Islet precursor cell (in vitro differentiated cells): ENCODE measurements around the gene NUTM1.
"Not testable (repeated sequence)": the region's sequence is repeated elsewhere in the genome, so short reads cannot be mapped to it uniquely, and the experiment has no call there.

Experiments used
- DNase-seq: peaks from one replicate; pipeline ENCODE4 v3.0.0-alpha.2; 2018

NUTM1 gene

DNA sequence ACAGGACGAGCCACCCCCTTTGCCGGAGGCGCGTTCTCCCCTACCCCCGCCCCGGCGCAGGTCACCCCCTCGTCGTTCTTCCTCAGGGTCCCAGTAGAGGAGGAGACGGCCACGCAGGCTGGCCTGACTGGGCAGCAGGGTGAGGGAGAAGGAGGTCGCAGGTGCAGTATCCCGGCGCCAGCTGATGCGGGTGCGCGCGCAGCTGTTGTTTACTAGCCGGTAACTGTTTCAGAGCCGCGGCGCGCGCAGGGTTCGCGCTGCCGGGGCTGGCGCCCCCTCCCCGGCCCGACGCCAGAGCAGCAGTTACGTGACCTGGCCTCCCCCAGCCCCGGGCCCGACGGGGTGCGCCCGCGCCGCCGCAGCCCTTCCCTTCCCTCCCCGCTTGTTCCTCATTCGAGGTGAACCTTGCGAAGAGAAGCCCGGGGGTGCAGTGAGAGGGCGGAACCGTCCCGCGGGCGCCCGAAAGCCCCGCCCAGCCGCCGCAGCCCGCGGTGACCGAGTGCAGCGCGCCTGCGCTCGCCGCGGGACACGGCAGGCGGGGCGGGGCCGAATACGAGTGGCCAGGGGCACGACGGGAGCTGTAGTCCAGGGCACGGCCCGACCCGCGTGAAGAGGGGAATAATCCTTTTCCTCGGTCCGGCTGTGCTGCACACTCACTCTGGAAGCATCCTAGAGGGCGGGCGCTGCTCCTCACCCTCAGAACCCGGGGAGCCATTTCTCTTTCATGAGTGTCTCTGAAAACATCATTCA is 5.4 kb upstream of the NUTM1 start, which contains the start of gene SLC12A6:
Gene SLC12A6, minus strand, starts transcription at position 225 of the 750 bp plus-strand sequence. CDS start 1,101 bp downstream, outside the sequence.
- DNase-seq: peak; percentile 97

DNA sequence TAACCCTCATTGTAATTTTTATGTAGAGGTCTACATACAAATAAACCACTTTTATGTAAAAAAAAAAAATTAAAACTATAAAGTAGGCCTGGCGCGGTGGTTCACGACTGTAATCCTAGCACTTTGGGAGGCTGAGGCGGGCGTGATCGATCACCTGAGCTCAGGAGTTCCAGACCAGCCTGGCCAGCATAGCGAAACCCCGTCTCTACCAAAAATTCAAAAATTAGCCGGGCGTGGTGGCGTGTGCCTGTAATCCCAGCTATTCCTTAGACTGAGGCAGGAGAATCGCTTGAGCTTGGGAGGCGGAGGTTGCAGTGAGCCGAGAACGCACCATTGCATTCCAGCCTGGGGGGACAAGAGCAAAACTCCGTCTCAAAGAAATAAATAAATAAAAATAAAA is 4.8 kb upstream of the NUTM1 start:
- DNase-seq: no peak

DNA sequence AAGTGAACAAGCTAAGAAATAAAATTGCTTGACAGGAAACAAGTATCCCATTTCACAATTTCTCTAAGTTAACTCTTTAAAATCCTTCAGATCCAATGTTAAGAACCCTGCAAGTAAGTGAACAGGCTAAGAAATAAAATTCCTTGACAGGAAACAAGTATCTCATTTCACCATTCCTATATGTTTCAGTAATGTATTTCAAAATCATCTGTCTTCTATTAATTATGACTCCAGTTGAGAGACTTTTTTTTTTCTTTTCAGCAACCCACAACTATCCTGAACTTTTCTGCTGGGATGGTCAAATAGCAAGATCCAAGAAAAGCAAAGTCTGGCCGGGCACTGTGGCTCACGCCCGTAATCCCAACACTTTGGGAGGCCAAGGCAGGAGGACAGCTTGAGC is 3.2 kb upstream of the NUTM1 start:
- no peak for DNase-seq

DNA sequence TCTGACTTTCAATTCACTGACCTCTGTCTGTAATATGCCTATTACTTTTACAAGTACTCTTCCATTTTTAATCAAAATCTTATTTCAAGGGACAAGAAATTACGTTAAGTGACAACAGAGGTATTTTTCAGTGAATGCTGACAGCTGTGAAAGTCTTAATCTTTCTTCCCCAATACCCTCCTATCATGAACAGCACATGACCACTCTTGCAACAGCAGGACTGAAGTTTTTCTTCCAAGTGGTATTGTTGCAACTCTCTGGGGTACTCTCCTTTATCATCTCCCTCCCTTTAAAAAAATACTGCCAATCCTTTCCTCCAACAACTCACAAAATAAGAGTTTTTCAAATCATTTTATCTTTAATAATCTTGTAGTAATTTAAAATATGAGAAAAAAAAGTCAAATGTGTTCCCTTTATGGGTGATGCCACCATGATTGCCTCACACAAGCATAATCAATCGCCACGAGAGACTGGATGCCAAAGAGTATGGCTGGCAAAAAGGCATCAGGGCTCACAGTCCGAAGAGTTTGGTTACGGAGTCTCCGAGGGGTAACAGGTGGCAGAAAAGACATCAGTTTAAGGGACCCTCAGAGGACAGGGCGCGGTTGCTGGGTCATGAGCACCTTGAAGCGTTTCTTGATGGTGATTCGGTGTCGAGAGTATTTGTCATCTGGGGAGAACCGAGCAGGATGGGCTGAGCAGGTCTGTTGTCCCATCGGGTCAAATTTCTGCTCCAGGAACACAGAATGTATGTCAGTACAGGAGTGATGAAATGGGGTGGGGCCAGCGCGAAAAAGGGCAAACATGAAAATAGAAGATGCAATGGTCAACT is 1.5 kb upstream of the NUTM1 start:
- DNase-seq: no peak

DNA sequence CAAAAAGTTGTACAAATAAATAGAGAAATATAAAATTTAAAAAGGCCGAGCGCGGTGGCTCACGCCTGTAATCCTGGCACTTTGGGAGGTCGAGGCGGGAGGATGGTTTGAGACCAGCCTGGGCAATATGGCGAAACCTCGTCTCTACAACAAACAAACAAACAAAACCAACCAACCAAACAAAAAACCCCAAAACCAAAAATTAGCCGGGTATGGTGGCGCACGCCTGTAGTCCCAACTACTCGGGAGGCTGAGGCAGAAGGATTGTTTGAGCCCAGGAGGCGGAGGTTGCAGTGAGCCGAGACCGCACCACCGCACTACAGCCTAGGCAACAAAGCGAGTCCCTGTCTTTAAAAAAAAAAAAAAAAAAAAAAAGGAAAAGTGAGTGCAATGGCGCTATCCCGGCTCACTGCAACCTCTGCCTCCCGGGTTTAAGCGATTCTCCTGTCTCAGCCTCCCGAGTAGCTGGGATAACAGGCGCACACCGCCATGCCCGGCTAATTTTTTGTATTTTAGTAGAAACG is 840 bp upstream of the NUTM1 start:
- not testable (repeated sequence) for DNase-seq

DNA sequence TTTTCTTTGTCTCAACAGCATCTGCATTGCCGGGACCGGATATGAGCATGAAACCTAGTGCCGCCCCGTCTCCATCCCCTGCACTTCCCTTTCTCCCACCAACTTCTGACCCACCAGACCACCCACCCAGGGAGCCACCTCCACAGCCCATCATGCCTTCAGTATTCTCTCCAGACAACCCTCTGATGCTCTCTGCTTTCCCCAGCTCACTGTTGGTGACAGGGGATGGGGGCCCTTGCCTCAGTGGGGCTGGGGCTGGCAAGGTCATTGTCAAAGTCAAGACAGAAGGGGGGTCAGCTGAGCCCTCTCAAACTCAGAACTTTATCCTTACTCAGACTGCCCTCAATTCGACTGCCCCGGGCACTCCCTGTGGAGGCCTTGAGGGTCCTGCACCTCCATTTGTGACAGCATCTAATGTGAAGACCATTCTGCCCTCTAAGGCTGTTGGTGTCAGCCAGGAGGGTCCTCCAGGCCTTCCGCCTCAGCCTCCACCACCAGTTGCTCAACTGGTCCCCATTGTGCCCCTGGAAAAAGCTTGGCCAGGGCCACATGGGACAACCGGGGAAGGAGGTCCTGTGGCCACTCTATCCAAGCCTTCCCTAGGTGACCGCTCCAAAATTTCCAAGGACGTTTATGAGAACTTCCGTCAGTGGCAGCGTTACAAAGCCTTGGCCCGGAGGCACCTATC is 5.0 kb downstream of the NUTM1 start:
- no peak for DNase-seq

DNA sequence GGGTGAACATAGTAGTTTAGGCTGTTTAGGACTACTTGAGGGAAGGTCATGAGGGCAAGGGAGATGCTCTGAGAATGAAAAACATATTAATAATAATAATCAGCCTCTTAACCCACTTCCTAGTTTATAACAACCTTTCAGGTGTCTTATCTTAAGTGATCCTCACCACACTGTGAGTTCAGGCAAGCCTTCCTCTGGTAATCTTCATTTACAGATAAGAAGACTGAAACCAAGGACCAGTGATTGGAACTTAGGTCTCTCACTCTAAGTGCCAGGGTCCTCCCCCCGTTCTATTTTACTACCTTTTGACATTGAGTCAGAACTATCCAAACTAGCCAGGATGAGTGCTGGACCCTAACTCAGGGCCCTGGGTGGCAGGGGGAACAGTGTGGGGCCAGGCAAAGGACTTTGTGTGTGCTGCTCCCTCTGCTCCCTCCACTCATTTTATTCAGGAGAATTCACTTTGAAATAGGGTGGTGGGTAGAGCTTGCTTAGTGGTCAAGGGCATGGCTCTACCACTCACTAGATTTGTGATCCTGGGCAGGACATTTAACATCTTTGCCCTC is 5.7 kb downstream of the NUTM1 start:
- DNase-seq: no peak

DNA sequence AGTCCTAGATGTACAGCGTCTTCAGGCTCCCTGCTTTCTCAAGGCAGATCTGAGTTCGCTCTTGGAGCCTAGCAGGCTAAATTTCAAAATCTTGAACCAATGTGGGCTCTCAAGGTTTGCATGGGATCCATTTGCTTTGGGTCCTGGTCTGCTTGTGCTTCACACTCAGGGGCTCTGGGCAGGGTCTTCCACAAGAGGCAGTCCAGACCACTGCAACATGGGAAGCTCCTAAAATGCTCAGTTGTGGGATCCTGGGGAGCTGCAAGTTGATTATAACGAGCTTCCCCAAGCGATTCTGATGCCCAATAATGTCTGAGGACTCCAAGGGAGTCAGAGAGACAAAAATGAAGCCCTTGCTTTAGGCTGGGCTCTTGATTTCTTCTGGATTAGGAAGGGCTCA is 6.7 kb downstream of the NUTM1 start:
- no peak for DNase-seq

DNA sequence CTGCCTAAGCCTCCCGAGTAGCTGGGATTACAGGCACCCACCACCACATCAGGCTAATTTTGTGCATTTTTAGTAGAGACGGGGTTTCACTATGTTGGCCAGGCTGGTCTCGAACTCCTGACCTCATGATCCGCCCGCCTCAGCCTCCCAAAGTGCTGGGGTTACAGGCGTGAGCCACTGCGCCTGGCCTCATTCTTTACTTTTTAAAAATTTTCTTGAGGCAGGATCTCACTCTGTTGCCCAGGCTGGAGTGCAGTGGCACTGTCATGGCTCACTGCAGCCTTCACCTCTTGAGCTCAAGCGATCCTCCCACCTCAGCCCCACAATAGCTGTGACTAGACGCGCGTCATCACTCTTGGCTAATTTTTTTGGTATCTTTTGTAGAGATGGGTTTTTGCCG is 9.9 kb downstream of the NUTM1 start:
- not testable (repeated sequence) for DNase-seq

DNA sequence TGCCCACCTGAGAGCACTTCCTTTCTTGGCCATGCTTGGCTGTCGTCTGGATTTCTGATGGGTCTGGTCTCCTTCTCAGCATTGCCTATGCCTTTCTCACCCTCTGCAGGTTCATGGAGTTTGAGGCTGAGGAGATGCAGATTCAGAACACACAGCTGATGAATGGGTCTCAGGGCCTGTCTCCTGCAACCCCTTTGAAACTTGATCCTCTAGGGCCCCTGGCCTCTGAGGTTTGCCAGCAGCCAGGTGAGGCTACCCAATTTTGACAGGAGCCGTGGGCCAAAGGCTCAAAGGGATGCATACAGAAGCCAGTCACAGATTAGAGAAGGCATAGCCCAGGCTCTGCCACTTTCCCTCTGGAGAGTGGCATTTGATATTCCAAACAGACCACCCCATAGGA is 10.5 kb downstream of the NUTM1 start:
- DNase-seq: no peak

DNA sequence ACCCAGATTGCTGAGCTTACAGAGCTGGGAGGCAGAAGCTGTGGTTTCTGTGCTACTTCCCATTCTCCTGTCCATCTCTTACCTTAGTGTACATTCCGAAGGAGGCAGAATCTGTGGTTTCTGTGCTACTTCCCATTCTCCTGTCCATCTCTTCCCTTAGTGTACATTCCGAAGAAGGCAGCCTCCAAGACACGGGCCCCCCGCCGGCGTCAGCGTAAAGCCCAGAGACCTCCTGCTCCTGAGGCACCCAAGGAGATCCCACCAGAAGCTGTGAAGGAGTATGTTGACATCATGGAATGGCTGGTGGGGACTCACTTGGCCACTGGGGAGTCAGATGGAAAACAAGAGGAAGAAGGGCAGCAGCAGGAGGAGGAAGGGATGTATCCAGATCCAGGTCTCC is 11.2 kb downstream of the NUTM1 start:
- DNase-seq: no peak

DNA sequence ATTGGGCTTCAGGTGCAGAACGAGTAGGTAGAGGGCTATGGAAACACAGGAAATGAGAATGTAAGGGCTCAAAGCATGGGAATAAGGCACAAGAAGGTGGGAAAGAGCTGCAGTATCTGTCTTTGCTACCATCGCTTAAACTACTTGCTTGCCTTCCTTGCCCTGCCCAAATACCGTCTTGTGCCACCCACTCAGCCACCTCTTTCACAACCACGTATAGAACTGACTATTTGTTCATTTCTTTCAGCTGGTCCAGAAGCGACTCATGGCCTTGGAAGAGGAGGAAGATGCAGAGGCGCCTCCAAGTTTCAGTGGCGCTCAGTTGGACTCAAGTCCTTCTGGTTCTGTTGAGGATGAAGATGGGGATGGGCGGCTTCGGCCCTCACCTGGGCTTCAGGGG is 12.1 kb downstream of the NUTM1 start:
- DNase-seq: no peak

DNA sequence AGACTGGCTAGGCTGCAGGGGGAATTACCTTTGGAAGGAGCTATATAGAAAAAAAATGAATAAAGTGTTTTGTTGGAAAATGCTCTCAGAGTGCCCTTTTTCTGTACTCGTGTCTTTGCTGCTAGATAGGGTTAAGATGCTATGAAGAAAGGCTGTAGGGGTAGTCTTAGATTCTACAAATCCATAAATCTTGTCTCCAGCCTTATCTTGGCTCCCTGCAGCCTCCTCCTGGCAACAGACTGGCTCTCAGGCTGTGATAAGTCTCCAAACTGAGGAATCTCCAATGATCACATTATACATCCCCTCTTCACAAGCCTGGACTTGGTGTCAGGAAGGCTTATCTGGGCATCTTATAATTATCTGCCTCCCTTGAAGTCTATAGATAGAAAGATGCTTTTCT is 14.5 kb downstream of the NUTM1 start:
- DNase-seq: no peak

DNA sequence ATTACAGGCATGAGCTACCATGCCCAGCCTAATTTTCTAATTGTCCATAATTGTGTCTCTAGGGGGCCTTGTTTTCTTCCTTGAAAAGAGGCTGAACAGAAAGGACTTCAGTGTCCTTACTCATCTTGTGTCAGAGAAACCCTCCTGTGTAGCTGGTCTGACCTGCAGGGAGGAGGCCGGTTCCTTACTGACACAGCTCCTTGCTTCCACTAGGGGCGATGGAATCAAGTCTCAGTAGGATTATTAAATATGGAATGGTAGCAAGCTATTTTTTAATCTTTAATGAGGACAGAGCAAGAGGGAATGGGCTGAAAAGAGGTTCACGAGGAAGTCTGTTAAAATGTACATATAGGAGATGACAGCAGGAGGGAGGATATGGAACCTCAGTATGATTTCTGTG is 15.3 kb downstream of the NUTM1 start:
- no peak for DNase-seq

DNA sequence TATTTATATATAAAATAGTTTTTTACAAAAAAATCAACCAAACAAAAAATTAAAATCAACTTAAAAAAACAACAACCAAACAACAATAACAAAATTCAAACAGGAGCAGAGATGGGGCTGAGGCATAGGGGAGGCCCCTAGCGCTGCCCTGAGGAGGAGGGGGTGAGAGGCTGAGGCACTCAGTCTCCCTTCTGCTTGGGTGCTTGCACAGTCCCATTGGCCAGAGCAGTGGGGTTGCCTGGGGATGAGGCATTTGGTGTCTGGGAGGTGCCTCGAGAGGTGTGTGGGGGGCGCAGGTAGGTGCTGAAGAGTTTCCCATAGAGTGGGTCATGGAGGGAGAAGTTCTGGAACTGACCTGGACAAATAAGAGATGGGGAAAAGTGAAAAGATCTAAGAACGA is 15.8 kb downstream of the NUTM1 start:
- DNase-seq: no peak

DNA sequence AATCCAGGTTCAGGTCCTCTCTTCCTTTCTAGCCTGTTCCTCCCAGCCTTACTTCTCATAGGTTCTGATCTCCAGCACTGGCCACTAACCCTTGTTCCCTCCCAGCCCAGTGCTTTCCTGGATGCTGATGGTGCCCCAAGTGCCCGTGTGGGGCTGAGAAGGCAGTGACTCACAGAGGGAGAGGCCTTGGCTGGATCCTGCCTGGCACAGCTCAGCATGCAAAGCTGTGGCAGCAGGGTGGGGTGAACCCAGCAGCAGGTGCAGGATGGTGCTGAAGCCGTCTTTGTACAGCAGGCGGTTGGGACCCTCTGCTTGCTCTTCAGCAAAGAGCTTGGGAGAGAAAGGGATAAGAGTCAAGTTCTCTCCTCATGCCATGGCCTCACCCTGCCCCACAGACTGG is 16.3 kb downstream of the NUTM1 start:
- DNase-seq: no peak

DNA sequence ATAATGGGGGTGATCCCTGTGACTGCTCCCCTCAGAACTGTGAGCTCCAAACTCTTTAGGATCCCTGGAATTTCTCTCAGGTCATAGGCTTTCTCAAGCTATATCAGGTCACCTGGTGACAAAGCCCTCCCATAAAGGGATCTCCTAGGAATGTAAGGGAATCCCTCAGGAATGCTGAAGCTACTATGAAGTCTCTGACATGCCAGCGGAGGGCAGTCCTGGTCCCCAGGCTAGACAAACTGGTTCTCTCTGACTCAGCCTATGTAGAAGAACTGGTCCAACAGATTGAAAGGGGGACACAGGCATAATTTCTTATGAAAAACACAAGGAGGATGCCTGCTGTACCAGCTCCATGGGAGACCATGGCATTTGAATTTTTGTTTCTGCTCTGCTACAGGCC is 17.2 kb downstream of the NUTM1 start:
- peak; percentile 95 for DNase-seq

DNA sequence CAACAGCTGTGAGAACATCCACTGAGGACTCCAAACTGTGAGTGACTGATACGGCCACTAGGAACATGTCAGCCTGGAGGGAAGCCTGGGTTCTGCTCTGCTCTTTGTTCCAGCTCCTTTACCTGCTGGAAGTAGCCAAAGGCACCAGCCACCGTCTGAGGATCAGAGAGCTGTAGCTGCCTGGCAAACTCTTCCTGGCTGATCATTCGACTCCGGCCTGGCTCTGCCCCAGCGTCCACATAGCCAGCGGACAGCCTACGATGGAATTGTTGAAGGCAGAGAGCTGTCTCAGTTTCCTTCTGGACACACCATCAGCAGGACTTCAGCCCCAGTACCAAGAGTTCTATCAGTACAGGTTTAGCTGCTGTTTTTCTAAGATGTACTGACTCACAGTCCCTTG is 18.2 kb downstream of the NUTM1 start:
- no peak for DNase-seq

DNA sequence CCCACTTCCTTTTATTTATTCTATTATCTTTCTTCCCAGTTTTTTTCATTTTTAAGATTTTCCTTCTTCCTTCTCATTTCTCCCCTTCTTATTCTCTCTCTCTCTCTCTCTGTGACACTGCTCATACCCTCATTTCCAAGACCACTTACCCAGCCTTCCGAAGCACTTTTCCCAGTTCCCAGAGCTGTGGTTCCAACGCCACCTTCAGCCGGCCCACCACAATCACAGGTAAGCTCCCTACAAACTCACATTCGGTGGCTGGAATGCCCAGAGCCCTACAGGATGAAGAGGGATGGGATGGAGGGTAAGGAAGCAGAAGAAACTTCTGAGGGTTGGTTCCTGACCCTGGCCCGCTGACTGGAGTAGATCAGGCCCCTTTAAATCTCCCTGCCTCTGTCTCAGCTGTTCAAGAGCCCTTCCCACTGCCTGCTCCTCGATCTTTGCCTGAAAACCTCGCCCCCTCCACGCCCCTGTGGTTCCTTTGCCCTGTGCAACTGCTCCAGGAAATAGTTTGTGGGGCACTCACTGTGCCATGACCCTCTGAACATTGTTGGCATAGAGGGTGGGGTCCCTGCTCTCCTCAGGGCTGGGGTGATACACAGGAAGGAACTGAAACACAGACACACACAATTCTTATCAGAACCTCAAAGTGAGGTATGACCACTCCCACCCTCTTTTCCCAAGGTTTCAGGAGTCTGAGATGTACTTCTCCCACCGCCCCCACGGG is 19.1 kb downstream of the NUTM1 start:
- DNase-seq: no peak

DNA sequence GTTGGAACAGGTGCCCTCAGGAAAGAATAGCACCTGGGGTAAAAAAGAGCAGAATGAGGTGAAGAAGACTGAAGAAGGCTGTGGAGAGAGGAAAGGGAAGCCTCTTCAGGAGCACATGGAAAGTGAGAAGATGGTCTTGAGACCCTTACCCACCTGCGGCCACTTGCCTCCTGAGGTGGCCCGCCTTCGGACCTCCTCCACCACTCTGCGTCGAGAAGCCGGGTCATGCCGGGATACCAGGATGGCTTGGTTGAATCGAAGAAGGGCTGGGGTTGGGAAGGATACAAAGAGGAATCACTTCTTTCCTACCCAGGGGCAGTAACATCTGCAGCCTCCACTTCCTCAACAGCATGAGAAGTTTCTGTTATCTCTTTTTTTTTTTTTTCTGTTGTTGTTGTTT is 20.9 kb downstream of the NUTM1 start:
- DNase-seq: no peak

DNA sequence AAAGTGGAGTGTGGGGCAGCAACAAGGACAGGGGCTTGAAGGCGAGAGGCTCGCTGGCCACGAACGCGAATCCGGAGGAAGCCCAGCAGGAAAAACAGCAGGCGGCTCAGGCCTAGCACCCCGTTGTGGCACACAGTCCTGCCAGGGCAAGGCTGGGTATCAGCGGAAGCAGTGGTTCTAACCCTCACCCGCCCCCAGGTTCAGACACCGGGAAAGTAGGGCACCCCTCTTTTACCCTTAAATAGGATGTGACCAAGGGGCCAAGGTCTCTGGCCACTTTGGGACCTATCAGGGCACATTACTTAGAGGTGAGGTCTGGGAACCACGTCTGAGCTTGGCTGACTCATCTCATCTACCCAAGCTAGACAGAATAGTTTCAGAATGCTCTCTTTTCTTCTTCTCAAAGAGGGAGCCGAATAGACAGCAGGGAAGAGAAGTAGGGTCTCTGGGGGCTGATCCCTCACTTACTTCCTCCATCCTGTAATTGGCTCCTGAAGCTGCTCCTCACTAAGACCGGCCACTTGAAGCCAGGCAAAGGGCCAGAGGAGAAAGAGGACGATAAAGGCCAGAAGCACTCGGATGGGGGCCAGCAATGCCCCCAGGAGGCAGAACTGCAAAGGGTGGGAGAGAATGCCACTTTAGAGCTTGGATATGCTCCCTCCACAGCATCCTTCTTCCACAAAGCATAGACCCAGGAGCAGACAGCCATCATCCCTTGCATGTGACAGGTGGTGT is 22.1 kb downstream of the NUTM1 start:
- DNase-seq: no peak

DNA sequence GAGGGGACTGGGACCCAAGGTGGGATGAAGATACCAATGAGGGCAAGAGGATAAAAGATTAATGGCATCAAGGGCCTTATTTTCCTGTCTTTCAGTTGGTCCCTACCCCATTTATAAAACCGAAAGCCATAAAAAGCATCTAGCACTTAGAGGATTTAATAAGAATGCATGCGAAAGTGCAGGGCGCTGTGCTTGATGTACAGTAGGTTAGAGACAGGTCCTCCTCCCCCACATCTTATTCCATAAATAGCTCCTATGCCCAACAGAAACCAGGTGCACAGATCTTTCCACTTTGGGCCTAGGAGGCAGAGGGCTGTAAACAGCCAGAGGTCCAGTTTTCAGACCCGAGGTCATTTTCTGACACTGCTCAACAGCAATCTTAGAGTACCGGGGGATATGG is 22.7 kb downstream of the NUTM1 start:
- no peak for DNase-seq
